ENCODE results near the gene HS6ST1.

- no peak for TF ChIP-seq CTCF (conservative IDR thresholded peaks at IDR 0.05; ENCODE audit: low read depth, low read length)
- no peak for TF ChIP-seq EZH2 (IDR thresholded peaks at IDR 0.05; ENCODE audit: borderline replicate concordance, low read depth, low read length, poor library complexity, severe bottlenecking)
Measured at GRCh38 chr2:128341621-128342020, 23.0 kb upstream of the HS6ST1 start.

Measured in A673 (cell line).